ENCODE data around the gene CDKN2B-AS1. TPM values are rescaled to one million over a fixed set of nuclear protein-coding genes. Genes with fewer than 3 reads are reported as not detected.

Gene CDKN2B-AS1
- polyA plus RNA-seq, 2 of the 4 experiments (the other 2 are of a cell fraction): not detected

DNA sequence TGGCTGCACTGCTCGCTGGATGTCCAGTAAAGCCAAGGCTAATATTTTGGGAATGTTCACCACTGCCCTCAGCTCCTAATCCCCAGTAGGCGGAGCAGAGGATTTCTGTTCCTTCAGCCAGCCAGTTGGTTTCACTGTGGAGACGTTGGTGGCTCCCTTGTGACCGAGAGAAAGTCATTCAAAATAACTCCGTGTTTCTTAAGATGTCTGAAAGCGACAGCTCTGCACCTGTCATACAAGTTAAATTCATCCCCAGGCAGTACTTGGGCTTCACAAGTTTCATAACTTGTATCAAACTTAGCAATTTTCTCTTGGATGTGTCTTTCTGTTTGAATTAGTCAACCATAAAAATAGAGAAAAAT is 14.9 kb downstream of the CDKN2B-AS1 start:
- no CpG with 5 or more reads among the region's 6 CpGs for WGBS (ENCODE audit: missing lambda C conversion rate)
- ChIA-PET POLR2A (no interaction called here), CTCF (no interaction called here)

DNA sequence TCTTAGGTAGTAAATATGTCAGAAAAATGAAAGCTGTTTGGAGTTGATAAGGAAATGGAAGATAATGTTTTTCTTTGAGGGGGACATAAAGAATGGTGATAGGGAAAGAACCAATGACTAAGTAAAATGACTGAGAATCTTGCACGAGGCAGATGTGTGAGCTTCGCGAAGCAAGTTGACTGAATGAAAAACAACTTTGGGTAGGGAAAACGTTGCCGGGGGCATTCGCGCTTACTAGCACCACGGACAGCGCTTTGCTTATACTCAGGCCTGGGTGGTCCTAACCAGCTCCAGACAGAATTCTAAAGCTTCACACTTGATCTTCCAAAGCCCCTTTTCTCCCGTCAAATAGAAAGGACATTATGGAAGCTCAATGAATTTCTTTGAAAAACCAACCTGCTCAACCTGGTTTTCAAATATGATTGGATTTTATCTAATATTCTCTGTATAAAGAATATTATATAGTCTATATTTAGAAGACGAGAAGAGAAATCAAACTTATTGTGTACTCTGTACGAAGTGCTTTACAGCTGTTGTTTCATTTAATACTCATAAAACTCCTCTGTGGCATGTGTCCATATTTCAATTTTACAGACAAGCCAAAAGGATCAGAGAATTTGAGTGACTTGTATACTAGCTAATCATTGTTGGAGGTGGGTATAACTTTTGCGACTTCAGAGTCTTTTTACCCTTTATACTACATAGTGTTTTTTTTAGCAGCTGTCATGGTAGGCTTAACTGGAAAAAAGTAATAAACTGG is 16.5 kb downstream of the CDKN2B-AS1 start:
- Histone ChIP-seq H3K27ac (no peak overlapping the region), H3K4me3 (no peak overlapping the region), H3K9me3 (no peaks in the 10 kb centered on the region), H3K4me1 (no peaks in the 10 kb centered on the region), H3K4me2 (no peak overlapping the region)
- DNase-seq (ENCODE audit: low read depth in 1 of 2, low spot score in 1 of 2) (no peak), FAIRE-seq (no peak), ATAC-seq (no peak)
- no CpG with 5 or more reads among the region's 13 CpGs for WGBS (ENCODE audit: missing lambda C conversion rate)
- ChIA-PET POLR2A (no interaction called here), CTCF (no interaction called here)
- no peak for TF ChIP-seq CEBPB (IDR thresholded peaks at IDR 0.05)
- no peak for TF ChIP-seq FOSL2 (IDR thresholded peaks at IDR 0.05)
- no peak for TF ChIP-seq FOSL2 (CRISPR knock-in tag; IDR thresholded peaks at IDR 0.05)
- TF ChIP-seq, protein P1, sequence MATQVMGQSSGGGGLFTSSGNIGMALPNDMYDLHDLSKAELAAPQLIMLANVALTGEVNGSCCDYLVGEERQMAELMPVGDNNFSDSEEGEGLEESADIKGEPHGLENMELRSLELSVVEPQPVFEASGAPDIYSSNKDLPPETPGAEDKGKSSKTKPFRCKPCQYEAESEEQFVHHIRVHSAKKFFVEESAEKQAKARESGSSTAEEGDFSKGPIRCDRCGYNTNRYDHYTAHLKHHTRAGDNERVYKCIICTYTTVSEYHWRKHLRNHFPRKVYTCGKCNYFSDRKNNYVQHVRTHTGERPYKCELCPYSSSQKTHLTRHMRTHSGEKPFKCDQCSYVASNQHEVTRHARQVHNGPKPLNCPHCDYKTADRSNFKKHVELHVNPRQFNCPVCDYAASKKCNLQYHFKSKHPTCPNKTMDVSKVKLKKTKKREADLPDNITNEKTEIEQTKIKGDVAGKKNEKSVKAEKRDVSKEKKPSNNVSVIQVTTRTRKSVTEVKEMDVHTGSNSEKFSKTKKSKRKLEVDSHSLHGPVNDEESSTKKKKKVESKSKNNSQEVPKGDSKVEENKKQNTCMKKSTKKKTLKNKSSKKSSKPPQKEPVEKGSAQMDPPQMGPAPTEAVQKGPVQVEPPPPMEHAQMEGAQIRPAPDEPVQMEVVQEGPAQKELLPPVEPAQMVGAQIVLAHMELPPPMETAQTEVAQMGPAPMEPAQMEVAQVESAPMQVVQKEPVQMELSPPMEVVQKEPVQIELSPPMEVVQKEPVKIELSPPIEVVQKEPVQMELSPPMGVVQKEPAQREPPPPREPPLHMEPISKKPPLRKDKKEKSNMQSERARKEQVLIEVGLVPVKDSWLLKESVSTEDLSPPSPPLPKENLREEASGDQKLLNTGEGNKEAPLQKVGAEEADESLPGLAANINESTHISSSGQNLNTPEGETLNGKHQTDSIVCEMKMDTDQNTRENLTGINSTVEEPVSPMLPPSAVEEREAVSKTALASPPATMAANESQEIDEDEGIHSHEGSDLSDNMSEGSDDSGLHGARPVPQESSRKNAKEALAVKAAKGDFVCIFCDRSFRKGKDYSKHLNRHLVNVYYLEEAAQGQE (IDR thresholded peaks at IDR 0.05): no peak
- no peak for TF ChIP-seq BHLHE40 (IDR thresholded peaks at IDR 0.05; ENCODE audit: low read depth, low read length)
- TF ChIP-seq FOXS1 (CRISPR knock-in tag; IDR thresholded peaks at IDR 0.05): no peak
- no peak for TF ChIP-seq HOXA7 (CRISPR knock-in tag; IDR thresholded peaks at IDR 0.05)
- no peak for TF ChIP-seq SMC3 (IDR thresholded peaks at IDR 0.05)
- TF ChIP-seq RFX5 (IDR thresholded peaks at IDR 0.05): no peak
- TF ChIP-seq, protein P2, sequence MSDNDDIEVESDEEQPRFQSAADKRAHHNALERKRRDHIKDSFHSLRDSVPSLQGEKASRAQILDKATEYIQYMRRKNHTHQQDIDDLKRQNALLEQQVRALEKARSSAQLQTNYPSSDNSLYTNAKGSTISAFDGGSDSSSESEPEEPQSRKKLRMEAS (IDR thresholded peaks at IDR 0.05): no peak
- no peak for TF ChIP-seq KDM1A (IDR thresholded peaks at IDR 0.05; ENCODE audit: low read depth)
- TF ChIP-seq NR3C1 (IDR thresholded peaks at IDR 0.05): no peak
- no peak for TF ChIP-seq MAZ (IDR thresholded peaks at IDR 0.05; ENCODE audit: borderline replicate concordance, low read depth, low read length)
- no peak for TF ChIP-seq PHF8 (IDR thresholded peaks at IDR 0.05; ENCODE audit: borderline replicate concordance, low read depth)
- no peak for TF ChIP-seq SREBF2 (IDR thresholded peaks at IDR 0.05)
- no peak for TF ChIP-seq ELK1 (IDR thresholded peaks at IDR 0.05; ENCODE audit: low read depth, low read length)
- no peak for TF ChIP-seq JUN (IDR thresholded peaks at IDR 0.05)
- no peak for TF ChIP-seq ZFP36 (IDR thresholded peaks at IDR 0.05; ENCODE audit: borderline replicate concordance, partially characterized antibody)
- TF ChIP-seq PBX3 (IDR thresholded peaks at IDR 0.05): no peak
- TF ChIP-seq ZC3H11A (IDR thresholded peaks at IDR 0.05): no peak

More for the DNA sequence above, 14.9 kb downstream of the CDKN2B-AS1 start:
- FAIRE-seq (no peak), DNase-seq (ENCODE audit: low read depth in 1 of 2, low spot score in 1 of 2) (no peak), ATAC-seq (no peak)
- H3K4me2 ChIP-seq: no peak overlapping the region
- no peak overlapping the region for H3K4me3 ChIP-seq
- H3K27ac ChIP-seq: no peak overlapping the region
- no peaks in the 10 kb centered on the region for H3K4me1 ChIP-seq
- TF ChIP-seq SREBF2 (IDR thresholded peaks at IDR 0.05) (no peak), CBX8 (IDR thresholded peaks at IDR 0.05) (no peak), RCOR1 (IDR thresholded peaks at IDR 0.05; ENCODE audit: low read depth, low read length) (no peak), TP53 (CRISPR knock-in tag; IDR thresholded peaks at IDR 0.05) (no peak)
- H3K9me3 ChIP-seq: no peaks in the 10 kb centered on the region
